Measurements from ENCODE around the gene MRPL22. TPM values are rescaled to one million over a fixed set of nuclear protein-coding genes. Genes with fewer than 3 reads are reported as not detected.
"Not testable (repeated sequence)": the region's sequence is repeated elsewhere in the genome, so short reads cannot be mapped to it uniquely, and the experiment has no call there.

The MRPL22 gene
- total RNA-seq, 2 experiments from 2014 or later: 29.9 to 30.2 TPM

DNA sequence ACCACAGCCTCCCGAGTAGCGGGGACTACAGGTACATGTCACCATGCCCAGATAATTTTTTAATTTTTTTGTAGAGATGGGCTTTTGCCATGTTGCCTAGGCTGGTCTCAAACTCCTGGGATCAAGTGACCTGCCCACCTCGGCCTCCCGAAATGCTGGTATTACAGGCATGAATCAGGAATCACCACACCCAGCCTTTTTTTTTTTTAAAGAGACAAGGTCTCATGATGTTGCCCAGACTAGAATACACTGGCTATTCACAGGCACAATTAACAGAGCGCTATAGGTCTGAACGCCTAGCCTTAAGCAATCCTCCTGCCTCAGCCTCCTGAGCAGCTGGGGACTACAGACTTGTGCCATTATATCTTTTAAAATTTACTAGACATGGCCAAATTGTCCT, 39.0 kb upstream of the MRPL22 start:
- ChIA-PET CTCF (interaction anchor here (1.3 kb wide), 1 partner anchor 252 kb away, joined by 3 read pairs; no protein-coding TSS in a partner anchor), POLR2A (interaction anchor here (1.0 kb wide), 1 partner anchor 25 kb away, joined by 3 read pairs; no protein-coding TSS in a partner anchor)
- H3K4me3 Mint-ChIP-seq: no peak overlapping the region
- H3K9me3 ChIP-seq (ENCODE audit: control insufficient read depth in 1 of 2, insufficient read depth in 1 of 2, low read length in 2 of 2): no peaks in the 10 kb centered on the region
- DNase-seq (no peak), ATAC-seq (ENCODE audit: poor library complexity) (no peak)
- H3K4me3 ChIP-seq (ENCODE audit: low read length): no peak overlapping the region
- H3K36me3 ChIP-seq (ENCODE audit: insufficient read depth, low read length): peaks cover 84% of the 10 kb centered on the region
- no peak overlapping the region for H3K27ac Mint-ChIP-seq
- no peaks in the 10 kb centered on the region for H3K9me3 Mint-ChIP-seq
- H3K36me3 Mint-ChIP-seq (ENCODE audit: low read depth): peaks cover 94% of the 10 kb centered on the region
- intact Hi-C loops (cut with DNase I, micrococcal nuclease): no loop called here
- H3K27me3 Mint-ChIP-seq: no peaks in the 10 kb centered on the region
- H3K4me1 ChIP-seq (ENCODE audit: insufficient read depth, low read length): no peaks in the 10 kb centered on the region
- H3K27me3 ChIP-seq (ENCODE audit: control insufficient read depth in 1 of 2, insufficient read depth in 2 of 2, low read length in 2 of 2): no peaks in the 10 kb centered on the region
- H3K27ac ChIP-seq (ENCODE audit: low read depth in 1 of 2, low read length in 2 of 2): no peak overlapping the region
- TF ChIP-seq, protein P1, sequence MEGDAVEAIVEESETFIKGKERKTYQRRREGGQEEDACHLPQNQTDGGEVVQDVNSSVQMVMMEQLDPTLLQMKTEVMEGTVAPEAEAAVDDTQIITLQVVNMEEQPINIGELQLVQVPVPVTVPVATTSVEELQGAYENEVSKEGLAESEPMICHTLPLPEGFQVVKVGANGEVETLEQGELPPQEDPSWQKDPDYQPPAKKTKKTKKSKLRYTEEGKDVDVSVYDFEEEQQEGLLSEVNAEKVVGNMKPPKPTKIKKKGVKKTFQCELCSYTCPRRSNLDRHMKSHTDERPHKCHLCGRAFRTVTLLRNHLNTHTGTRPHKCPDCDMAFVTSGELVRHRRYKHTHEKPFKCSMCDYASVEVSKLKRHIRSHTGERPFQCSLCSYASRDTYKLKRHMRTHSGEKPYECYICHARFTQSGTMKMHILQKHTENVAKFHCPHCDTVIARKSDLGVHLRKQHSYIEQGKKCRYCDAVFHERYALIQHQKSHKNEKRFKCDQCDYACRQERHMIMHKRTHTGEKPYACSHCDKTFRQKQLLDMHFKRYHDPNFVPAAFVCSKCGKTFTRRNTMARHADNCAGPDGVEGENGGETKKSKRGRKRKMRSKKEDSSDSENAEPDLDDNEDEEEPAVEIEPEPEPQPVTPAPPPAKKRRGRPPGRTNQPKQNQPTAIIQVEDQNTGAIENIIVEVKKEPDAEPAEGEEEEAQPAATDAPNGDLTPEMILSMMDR (IDR thresholded peaks at IDR 0.05): no peak
- H3K4me1 Mint-ChIP-seq (ENCODE audit: low read depth): no peaks in the 10 kb centered on the region

DNA sequence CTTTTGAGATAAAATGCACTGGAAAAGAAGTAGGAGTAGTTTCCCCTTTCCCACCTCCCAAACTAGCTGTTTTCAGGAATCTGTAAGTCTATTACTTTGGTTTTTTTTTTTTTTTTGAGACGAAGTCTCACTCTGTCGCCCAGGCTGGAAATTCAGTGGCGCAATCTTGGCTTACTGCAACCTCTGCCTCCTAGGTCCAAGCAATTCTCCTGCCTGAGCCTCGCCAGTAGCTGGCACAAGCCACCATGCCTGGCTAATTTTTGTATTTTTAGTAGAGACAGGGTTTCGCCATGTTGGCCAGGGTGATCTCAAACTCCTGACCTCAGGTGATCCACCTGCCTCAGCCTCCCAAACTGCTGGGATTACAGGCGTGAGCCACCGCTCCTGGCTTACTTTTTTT, 35.3 kb upstream of the MRPL22 start:
- H3K4me3 ChIP-seq (ENCODE audit: low read length); H3K27ac Mint-ChIP-seq; CTCF ChIA-PET; intact Hi-C loops (cut with DNase I, micrococcal nuclease); DNase-seq; H3K9me3 Mint-ChIP-seq; H3K4me1 ChIP-seq (ENCODE audit: insufficient read depth, low read length); H3K27ac ChIP-seq (ENCODE audit: low read depth in 1 of 2, low read length in 2 of 2); H3K27me3 ChIP-seq (ENCODE audit: control insufficient read depth in 1 of 2, insufficient read depth in 2 of 2, low read length in 2 of 2); H3K9me3 ChIP-seq (ENCODE audit: control insufficient read depth in 1 of 2, insufficient read depth in 1 of 2, low read length in 2 of 2); H3K27me3 Mint-ChIP-seq; H3K4me3 Mint-ChIP-seq; ATAC-seq (ENCODE audit: poor library complexity); H3K4me1 Mint-ChIP-seq (ENCODE audit: low read depth): not testable (repeated sequence)
- H3K36me3 Mint-ChIP-seq (ENCODE audit: low read depth): peaks cover 96% of the 10 kb centered on the region
- H3K36me3 ChIP-seq (ENCODE audit: insufficient read depth, low read length): peaks cover 83% of the 10 kb centered on the region
- POLR2A ChIA-PET: interaction anchor here (0.8 kb wide), 1 partner anchor 119 kb away, joined by 4 read pairs; no protein-coding TSS in a partner anchor

DNA sequence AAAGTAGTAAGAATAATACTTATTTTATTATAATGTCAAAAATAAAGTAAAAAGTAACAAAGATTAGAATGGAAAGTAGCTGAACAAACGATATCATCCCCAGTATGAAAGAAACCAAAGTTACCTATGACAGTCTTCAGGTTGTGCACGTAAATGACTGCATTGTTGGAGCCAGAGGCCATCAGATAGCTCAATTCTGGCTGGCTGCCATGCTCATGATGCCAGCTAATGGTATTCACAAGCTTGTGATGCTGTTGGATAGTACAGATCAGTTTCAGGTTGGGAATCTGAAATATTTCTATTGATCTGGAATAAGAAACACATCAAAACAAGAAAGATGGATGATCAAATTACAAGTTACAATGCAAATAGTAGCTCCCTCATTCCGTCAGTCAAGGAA, 24.0 kb upstream of the MRPL22 start:
- peaks cover 86% of the 10 kb centered on the region for H3K36me3 Mint-ChIP-seq (ENCODE audit: low read depth)
- no peak overlapping the region for H3K27ac Mint-ChIP-seq
- Histone ChIP-seq H3K9me3 (ENCODE audit: control insufficient read depth in 1 of 2, insufficient read depth in 1 of 2, low read length in 2 of 2) (no peaks in the 10 kb centered on the region), H3K27ac (ENCODE audit: low read depth in 1 of 2, low read length in 2 of 2) (no peak overlapping the region), H3K4me3 (ENCODE audit: low read length) (no peak overlapping the region), H3K36me3 (ENCODE audit: insufficient read depth, low read length) (peaks cover 76% of the 10 kb centered on the region), H3K27me3 (ENCODE audit: control insufficient read depth in 1 of 2, insufficient read depth in 2 of 2, low read length in 2 of 2) (no peaks in the 10 kb centered on the region), H3K4me1 (ENCODE audit: insufficient read depth, low read length) (no peaks in the 10 kb centered on the region)
- TF ChIP-seq, protein P1 (IDR thresholded peaks at IDR 0.05): no peak
- ChIA-PET POLR2A (no interaction called here), CTCF (interaction anchor here (0.6 kb wide), 1 partner anchor 20 kb away, joined by 3 read pairs; no protein-coding TSS in a partner anchor)
- no peak overlapping the region for H3K4me3 Mint-ChIP-seq
- no peaks in the 10 kb centered on the region for H3K27me3 Mint-ChIP-seq
- ATAC-seq (ENCODE audit: poor library complexity) (no peak), DNase-seq (no peak)
- intact Hi-C loops (cut with DNase I, micrococcal nuclease): no loop called here
- H3K4me1 Mint-ChIP-seq (ENCODE audit: low read depth): no peaks in the 10 kb centered on the region
- no peaks in the 10 kb centered on the region for H3K9me3 Mint-ChIP-seq

DNA sequence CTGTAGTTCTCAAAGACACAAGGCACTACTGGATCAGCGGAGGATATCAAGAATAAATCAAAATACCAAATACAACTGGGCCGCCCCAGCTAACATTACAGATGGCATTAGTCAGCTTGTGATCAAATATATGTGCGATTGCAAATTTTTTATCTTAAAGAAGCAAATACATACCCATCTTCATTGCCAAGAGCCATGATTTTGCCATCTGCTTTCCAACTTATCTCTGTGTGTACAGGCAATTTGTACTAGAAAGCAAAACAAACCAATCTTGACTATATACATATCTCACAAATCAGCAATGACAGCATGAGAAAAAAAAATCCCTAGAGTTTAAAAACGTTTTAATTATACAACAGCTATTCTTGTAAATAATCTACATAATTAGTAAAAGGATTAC, 23.1 kb upstream of the MRPL22 start:
- ATAC-seq (ENCODE audit: poor library complexity) (no peak), DNase-seq (no peak)
- Mint-ChIP-seq H3K36me3 (ENCODE audit: low read depth) (peaks cover 77% of the 10 kb centered on the region), H3K4me3 (no peak overlapping the region), H3K4me1 (ENCODE audit: low read depth) (no peaks in the 10 kb centered on the region), H3K9me3 (no peaks in the 10 kb centered on the region), H3K27ac (no peak overlapping the region), H3K27me3 (no peaks in the 10 kb centered on the region)
- H3K9me3 ChIP-seq (ENCODE audit: control insufficient read depth in 1 of 2, insufficient read depth in 1 of 2, low read length in 2 of 2): no peaks in the 10 kb centered on the region
- no peaks in the 10 kb centered on the region for H3K4me1 ChIP-seq (ENCODE audit: insufficient read depth, low read length)
- POLR2A ChIA-PET: interaction anchor here (0.6 kb wide), 1 partner anchor 213 kb away, joined by 4 read pairs; no protein-coding TSS in a partner anchor
- CTCF ChIA-PET: interaction anchor here (1.1 kb wide), 1 partner anchor 267 kb away, joined by 3 read pairs; no protein-coding TSS in a partner anchor
- intact Hi-C loops (cut with DNase I, micrococcal nuclease): no loop called here
- H3K36me3 ChIP-seq (ENCODE audit: insufficient read depth, low read length): peaks cover 67% of the 10 kb centered on the region
- TF ChIP-seq, protein P1 (IDR thresholded peaks at IDR 0.05): no peak
- no peak overlapping the region for H3K4me3 ChIP-seq (ENCODE audit: low read length)
- no peaks in the 10 kb centered on the region for H3K27me3 ChIP-seq (ENCODE audit: control insufficient read depth in 1 of 2, insufficient read depth in 2 of 2, low read length in 2 of 2)
- no peak overlapping the region for H3K27ac ChIP-seq (ENCODE audit: low read depth in 1 of 2, low read length in 2 of 2)
